Mononuclear cell (primary cell): ENCODE results near the gene ALPK3. TPM values are rescaled to one million over a fixed set of nuclear protein-coding genes. Genes with fewer than 3 reads are reported as not detected.

Source experiments
- H3K27me3 ChIP-seq: 2 replicates; pipeline ENCODE4 v1.6.0; 2011; ENCODE audit warnings: low read length, control low read depth; ENCODE audit not compliant: insufficient read depth
- H3K4me1 ChIP-seq: 2 replicates; pipeline ENCODE4 v1.5.1; 2011; ENCODE audit warnings: mild to moderate bottlenecking, low read length, control low read depth; ENCODE audit not compliant: insufficient read depth
- H3K4me3 ChIP-seq: 2 replicates; pipeline ENCODE4 v1.5.1; 2011; ENCODE audit warnings: mild to moderate bottlenecking, low read length, moderate library complexity
- H3K9me3 ChIP-seq: 2 replicates; pipeline ENCODE4 v1.5.1; 2011; ENCODE audit warnings: low read depth, mild to moderate bottlenecking, control low read depth, low read length
- total RNA-seq: library from RNA; depleted of rRNA; stranded (reverse); fragments of >200 nt; gene quantifications from one replicate; pipeline ENCODE4 v1.2.3, GENCODE V29; 2012

The ALPK3 gene
- total RNA-seq, 1 donor: 0.10 TPM

- Histone ChIP-seq H3K27me3 (no peaks in the 10 kb centered on the region), H3K4me1 (no peaks in the 10 kb centered on the region), H3K4me3 (no peak overlapping the region), H3K9me3 (no peaks in the 10 kb centered on the region)
These were observed 92.6 kb downstream of the ALPK3 start for GRCh38 chr15:84909782-84910181.

- Histone ChIP-seq H3K4me3 (no peak overlapping the region), H3K4me1 (no peaks in the 10 kb centered on the region), H3K9me3 (no peaks in the 10 kb centered on the region), H3K27me3 (no peaks in the 10 kb centered on the region)
These were observed 93.9 kb downstream of the ALPK3 start for GRCh38 chr15:84910928-84911623.

- no peaks in the 10 kb centered on the region for H3K4me1 ChIP-seq
- H3K27me3 ChIP-seq: no peaks in the 10 kb centered on the region
- H3K9me3 ChIP-seq: no peaks in the 10 kb centered on the region
- no peak overlapping the region for H3K4me3 ChIP-seq
These were observed 94.9 kb downstream of the ALPK3 start for GRCh38 chr15:84911879-84912660.

- Histone ChIP-seq H3K9me3 (no peaks in the 10 kb centered on the region), H3K4me3 (no peak overlapping the region), H3K27me3 (no peaks in the 10 kb centered on the region), H3K4me1 (no peaks in the 10 kb centered on the region)
These were observed 96.2 kb downstream of the ALPK3 start for GRCh38 chr15:84913360-84913723.

- Histone ChIP-seq H3K9me3 (no peaks in the 10 kb centered on the region), H3K4me1 (no peaks in the 10 kb centered on the region), H3K27me3 (no peaks in the 10 kb centered on the region), H3K4me3 (no peak overlapping the region)
These were observed 97.2 kb downstream of the ALPK3 start for GRCh38 chr15:84914351-84914750.

- H3K27me3 ChIP-seq: no peaks in the 10 kb centered on the region
- H3K4me3 ChIP-seq: no peak overlapping the region
- no peaks in the 10 kb centered on the region for H3K9me3 ChIP-seq
- no peaks in the 10 kb centered on the region for H3K4me1 ChIP-seq
These were observed 97.9 kb downstream of the ALPK3 start for GRCh38 chr15:84914909-84915605.

GRCh38 chr15:84915606-84915958 is 98.4 kb downstream of the ALPK3 start:
- Histone ChIP-seq H3K4me3 (no peak overlapping the region), H3K9me3 (no peaks in the 10 kb centered on the region), H3K4me1 (no peaks in the 10 kb centered on the region), H3K27me3 (no peaks in the 10 kb centered on the region)

- H3K27me3 ChIP-seq: no peaks in the 10 kb centered on the region
- no peaks in the 10 kb centered on the region for H3K4me1 ChIP-seq
- no peaks in the 10 kb centered on the region for H3K9me3 ChIP-seq
- H3K4me3 ChIP-seq: no peak overlapping the region
These were observed 100.3 kb downstream of the ALPK3 start for GRCh38 chr15:84917452-84917851.

- Histone ChIP-seq H3K9me3 (no peaks in the 10 kb centered on the region), H3K4me1 (no peaks in the 10 kb centered on the region), H3K27me3 (no peaks in the 10 kb centered on the region), H3K4me3 (no peak overlapping the region)
These were observed 102.0 kb downstream of the ALPK3 start for GRCh38 chr15:84919106-84919667.

GRCh38 chr15:84921121-84921520 is 104.0 kb downstream of the ALPK3 start:
- H3K9me3 ChIP-seq: no peaks in the 10 kb centered on the region
- H3K4me3 ChIP-seq: no peak overlapping the region
- no peaks in the 10 kb centered on the region for H3K4me1 ChIP-seq
- no peaks in the 10 kb centered on the region for H3K27me3 ChIP-seq

GRCh38 chr15:84922530-84922929 is 105.4 kb downstream of the ALPK3 start:
- Histone ChIP-seq H3K4me1 (no peaks in the 10 kb centered on the region), H3K9me3 (no peaks in the 10 kb centered on the region), H3K4me3 (no peak overlapping the region), H3K27me3 (no peaks in the 10 kb centered on the region)

Other genes with a start within 250 kb of the ALPK3 start
- 5.7 TPM for gene ZSCAN2, start 216.3 kb upstream of the ALPK3 start, total RNA-seq
- 17.8 TPM for gene WDR73, start 163.1 kb upstream of the ALPK3 start, total RNA-seq
- gene NMB, start 159.2 kb upstream of the ALPK3 start, total RNA-seq: 1.5 TPM
- gene SEC11A, start 101.2 kb upstream of the ALPK3 start, total RNA-seq: 117 TPM
- gene ZNF592, start 68.8 kb upstream of the ALPK3 start, total RNA-seq: 20.1 TPM
- gene SLC28A1, start 67.3 kb downstream of the ALPK3 start, total RNA-seq: not detected
- gene PDE8A, start 164.5 kb downstream of the ALPK3 start, total RNA-seq: 36.9 TPM